Left hindlimb (tissue), 1 donor: ENCODE results near the gene MOV10.
"Not testable (repeated sequence)": the region's sequence is repeated elsewhere in the genome, so short reads cannot be mapped to it uniquely, and the experiment has no call there.

ENCODE experiments used
- DNase-seq: peaks from one replicate; pipeline ENCODE4 v3.0.0-alpha.2; 2018

The MOV10 gene

DNA sequence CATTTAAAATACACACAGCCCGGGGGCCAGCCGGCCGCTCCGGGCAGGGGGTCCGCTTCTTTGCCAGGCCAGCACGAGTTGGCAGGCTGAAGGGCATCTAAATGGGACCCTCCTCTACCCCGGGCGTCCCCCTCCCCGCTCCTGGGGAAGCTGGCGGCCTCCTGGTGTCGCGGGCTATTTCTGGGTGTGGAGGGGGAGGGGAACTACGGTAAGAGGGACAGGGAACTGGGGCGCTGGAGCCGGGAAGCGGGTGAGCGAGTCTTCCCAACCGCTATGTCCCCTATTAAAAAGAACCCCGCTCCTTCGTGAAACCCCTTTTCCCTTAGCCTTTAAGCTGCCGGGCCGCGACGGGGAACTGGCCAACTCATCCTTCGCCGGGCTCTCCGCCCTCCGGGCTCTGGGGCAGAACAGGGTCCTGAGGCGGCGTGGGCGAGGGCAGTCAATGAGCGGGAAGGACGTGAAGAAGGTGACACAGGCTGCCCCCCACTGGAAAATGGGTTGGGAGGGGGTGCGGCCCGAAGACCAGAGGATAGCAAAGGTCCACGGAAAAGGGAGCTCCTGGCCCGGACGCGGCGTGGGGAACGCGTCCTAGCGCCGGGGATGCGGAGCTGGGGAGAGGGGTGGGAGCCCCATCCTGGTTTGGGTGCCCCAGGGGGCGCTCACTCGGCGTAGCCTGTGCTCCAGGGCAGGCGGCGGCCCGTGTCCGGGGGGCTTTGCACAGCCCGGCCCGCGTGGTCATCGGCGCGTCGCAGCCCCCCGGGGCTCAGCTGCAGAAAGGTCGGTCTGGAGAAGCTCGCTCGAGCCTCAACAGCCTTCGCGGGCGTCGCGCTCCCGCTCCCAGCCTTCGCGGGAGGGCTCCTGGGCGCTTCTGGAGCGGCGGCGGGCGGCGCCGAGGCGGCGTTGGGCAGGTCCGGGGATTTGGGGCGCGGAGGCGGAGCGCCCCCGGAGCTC, 40.1 kb downstream of the MOV10 start:
- peak; percentile 55 for DNase-seq

DNA sequence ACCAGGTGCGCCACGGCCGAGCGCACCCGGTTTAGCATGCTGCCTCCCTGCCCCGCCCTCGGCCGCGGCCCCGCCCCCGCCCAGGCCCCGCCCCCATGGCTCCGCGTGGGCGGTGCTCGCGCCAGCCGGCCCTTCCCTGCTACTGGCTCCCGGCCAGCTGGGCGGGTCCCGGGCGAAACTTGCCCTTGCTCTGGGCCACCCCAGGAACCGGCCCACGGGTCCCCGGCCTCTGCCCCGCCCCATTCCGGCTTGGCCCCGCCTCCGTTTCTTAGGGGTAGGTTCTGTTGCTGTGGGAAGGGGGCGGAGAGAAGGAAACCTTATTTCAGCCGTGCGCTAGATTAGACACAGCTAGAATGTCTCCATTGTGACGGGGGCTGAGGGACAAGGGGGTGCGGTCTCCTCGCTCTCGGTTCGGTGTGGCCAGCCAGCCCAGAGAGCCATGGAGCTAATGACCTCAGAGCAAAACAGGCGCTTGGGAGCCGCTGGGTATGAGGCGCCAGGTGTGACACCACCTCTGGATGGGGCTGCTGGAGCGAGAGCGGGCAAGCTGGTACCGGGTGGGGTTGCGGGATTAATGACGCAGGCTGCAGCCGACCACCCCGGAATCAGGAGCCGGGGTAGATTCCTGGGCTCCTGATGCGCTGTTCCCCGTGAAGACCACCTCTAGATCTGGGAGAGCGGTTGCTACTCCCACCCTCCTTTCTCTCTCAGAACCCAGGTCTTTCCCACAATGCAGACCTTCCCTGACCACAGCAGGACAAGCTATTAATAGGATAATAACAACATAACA, 41.0 kb downstream of the MOV10 start, which contains the start of gene PPM1J:
Gene PPM1J, minus strand, starts transcription at position 69 of the 790 bp plus-strand sequence. Its CDS starts 31 bp downstream, at position 38.
- DNase-seq, result peak; percentile 91

DNA sequence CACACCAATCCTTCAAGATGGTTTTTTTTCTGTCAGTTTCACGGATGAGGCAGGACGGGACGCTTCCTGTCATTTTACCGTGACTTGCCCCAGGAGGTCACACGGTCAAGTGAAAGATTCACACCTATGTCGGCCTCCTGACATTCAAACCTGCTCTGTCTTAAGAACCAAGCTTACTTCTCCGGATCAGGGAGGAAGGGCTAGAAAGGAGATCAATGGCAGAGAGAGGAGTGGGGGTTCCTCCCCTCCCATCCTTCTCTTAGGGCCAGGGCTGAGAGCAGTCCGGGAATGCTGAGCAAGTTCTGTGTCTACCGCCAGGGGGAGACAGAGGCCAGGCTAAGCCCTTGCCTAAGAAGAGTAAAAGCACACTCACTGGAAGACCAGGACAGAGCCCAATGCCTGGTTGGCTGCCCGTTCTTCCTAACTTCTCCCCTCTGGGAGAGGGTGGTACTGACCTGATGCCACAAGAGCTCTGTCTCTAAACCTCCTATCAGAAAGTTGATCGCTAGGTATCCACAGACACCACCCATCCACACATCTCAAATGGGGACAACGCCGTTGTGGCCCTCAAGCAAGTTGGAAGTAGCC, 41.8 kb downstream of the MOV10 start:
- DNase-seq, result peak; percentile 89

DNA sequence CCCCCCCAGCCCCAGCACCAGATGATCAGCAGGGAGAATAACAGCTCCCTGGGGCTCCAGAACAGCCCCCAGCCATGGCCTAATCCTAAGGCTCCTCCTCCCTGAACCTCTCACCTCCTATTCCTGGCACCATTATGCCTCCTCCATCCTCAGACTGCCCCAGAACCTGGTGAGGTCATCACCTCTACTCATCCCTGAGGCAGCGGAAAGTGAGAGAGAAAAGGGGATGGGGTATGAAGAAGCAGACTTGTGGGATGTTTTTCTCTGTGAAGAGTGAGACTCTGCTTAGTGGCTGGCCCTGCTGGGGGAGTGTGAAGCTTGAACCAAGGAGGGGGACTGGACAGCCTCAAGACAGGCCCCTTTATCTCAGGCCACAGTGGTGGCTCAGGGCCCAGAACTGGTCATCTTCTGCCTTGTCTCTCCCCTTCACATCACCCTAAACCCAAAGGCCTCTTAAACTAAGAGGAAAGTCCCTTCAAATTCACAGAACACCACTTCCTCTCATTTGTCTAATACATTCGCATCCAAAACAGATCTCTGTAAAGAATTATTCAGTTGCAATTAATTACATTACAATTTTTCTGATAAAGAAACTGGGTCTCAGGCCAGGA, 42.9 kb downstream of the MOV10 start:
- no peak for DNase-seq

DNA sequence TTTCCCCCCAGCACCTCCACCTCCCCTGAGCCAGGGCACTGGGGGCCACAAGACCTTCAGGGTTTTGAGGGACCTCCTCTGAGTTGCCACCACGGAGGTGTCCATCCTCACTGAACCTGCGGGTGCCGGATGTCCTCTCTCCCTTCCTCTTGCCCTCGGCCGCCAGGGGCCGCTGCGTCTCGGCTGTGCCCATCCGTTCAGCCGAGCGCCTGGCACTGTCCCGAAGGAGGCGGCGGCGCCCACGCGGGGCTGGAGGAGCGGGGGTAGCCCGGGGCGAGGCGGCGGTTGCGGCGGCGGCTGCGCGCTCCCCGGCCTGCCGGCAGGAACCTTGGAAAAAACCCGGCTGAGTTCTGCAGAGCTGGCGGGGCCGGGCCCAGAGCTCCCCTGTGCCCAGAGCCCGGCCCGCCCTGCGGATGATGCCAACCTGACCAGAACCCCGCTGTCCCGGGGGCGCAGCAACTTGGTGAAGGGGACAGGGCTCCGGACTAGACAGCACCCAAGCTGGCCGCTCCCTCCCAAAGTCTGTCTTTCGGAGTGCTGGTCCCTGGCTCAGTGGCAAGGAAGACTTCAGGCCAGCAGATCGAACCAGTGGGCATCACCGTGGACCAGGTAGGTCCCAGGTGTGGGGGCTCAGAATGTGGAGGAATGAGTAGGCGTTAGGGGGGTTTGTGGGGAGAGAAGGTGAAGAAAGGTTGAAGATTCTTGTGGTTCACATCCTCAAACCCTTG, 44.4 kb downstream of the MOV10 start:
- DNase-seq, result peak; percentile 77

DNA sequence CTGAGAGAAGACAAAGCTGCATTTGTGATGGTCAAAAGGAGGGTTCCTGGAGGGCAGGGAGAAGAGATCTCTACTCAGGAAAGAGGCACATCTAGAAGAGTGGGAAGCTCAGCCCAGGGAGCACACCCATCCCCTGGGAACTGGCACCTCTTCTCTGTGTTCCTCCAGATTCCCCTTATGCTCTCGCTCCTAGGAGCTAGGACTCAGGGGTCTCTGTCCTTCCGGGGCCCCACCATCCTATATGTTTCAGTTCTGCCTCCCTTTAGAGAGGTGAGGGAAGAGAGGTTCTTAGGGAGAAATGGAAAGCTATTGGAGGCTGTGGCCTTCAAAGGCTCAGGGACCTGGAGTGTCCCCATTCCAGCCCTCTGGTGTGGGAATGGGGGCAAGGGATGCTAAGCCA, 45.2 kb downstream of the MOV10 start:
- no peak for DNase-seq

DNA sequence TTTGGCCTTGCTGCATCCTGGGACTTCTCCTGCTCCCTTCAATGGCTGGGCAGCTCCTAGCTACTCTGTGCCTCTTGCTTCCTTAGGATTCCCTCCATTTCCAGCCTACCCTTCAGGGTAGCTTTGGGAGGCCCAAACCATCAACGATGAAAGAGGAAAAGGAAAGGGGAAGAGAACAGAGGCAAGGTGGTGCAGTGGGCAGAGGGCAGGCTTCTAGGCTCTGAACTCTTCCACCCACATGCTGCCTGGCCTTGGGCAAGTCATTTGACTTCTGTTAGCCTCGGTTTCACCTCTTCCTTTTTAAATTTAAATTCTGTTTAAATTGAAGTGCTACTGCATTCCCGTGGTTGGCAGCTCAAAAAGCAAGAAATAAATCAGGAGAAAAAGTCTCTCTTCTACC, 46.3 kb downstream of the MOV10 start:
- DNase-seq, result no peak

DNA sequence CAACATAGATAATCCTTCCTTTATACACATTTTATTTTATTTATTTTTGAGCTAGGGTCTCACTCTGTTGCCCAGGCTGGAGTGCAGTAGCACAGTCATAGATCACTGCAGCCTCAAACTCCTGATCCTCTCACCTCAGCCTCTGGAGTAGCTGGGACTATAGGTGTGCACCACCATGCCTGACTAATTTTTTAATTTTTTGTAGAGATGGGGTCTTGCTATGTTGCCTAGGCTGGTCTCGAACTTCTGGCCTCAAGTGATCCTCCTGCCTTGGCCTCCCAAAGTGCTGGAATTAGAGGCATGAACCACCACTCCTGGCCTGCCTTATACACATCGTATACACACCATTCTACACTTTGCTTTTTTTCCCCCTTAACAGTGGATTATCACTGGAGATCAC, 46.8 kb downstream of the MOV10 start:
- DNase-seq, result not testable (repeated sequence)

DNA sequence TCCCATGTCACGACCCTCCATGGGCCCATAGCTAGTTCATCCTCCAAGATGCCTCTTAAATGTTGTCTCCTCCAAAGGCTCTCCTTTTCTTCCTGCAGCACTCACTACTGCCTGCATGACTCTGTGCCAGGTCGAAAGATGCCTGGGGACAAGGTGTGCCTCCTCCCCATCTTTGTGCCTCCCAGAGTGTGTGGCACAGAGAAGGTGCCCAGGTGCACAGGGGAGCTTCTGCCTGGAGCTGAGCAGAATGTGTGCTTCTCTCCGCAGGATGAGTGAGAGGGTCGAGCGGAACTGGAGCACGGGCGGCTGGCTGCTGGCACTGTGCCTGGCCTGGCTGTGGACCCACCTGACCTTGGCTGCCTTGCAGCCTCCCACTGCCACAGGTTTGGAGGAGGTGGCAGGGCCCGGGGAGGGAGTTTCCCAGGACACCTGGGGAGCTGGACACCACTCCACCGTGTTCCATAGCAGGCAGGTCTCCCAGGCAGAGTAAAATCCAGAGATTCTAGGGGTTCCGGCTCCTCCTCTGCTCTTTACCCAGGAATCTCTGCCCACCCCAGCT, 47.6 kb downstream of the MOV10 start:
- DNase-seq, result no peak

DNA sequence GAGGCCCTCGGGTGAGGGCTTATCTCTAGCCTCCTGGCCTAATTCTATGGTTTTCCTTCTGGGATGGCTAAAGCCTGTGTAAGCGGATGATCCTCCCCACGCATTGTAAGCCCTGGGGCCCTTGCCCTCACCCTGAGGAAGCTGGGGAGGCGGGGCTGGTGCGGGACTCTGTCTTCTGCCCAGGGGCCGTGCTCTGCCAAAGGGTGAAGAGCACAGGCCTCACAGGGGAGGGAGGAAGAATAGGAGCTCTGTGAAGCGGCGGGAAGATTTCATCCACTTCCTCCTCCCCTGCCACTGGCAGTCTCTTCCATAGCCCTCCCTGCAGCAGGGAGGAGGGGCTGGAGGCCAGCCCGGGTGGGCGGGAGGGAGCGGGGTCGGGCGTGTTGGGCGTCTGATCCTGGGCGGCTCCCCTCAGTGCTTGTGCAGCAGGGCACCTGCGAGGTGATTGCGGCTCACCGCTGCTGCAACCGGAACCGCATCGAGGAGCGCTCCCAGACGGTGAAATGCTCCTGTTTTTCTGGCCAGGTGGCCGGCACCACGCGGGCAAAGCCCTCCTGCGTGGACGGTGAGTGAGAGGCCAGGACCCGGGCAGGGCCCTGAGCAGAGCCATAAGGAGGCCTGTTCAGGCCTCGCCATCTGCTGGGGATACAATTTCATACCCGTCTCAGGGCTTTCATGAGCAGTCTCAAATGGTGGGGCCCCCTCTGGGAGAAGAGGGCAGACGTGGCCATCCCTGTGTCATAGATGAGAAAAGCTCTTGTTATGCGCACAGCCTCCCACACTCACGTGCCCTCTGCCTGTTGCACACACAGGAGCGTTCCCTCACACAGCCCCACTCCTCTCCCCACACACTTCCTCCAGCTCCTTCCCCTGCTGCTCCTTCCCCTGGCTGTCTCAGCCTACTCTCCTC, 48.4 kb downstream of the MOV10 start:
- peak; percentile 72 for DNase-seq

DNA sequence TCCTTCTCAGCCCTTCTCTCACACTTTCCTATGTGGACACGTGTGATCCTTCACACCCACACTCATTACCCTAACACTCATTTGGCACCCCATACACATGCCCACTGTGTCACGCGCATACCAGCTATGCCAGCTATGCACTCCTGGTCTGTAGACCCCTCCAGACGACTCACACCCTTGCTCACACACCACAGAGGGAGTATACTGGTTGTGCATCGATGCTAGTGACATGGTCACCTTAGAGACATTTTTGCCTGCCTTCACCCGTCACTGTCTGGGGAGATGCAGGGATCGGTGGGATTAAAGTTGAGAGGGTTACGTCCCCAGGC, 49.0 kb downstream of the MOV10 start:
- no peak for DNase-seq

DNA sequence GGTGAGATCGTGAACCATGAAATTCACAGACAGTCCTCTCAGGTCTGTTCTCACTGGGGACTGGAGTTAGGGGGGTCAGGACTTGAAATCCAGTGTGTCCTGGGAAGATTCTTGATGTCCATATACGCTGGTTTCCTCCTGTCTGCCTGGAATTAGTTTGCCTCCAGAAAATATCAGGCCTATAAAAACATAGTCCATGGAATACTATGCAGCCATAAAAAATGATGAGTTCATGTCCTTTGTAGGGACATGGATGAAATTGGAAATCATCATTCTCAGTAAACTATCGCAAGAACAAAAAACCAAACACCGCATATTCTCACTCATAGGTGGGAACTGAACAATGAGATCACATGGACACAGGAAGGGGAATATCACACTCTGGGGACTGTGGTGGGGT, 49.8 kb downstream of the MOV10 start:
- DNase-seq, result not testable (repeated sequence)

DNA sequence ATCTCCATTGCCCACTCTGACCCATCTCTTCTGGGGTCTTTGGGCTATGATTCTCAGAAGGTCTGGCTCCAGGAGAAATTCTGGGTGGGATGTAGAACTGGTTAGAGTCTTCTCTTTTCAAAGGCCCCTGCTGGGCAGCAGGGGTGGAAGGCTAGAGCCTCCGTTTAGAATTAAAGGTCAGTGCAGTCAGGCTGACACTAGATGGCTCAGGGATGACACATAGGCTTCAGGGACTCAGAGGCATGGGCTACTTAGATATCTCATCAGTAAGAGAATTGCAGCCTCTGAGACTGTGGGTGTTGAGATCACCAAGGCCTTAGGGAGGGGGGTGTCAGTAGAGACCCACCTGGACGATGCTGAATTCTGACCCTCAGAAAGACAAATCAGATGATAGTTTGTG, 53.3 kb downstream of the MOV10 start:
- DNase-seq, result no peak

DNA sequence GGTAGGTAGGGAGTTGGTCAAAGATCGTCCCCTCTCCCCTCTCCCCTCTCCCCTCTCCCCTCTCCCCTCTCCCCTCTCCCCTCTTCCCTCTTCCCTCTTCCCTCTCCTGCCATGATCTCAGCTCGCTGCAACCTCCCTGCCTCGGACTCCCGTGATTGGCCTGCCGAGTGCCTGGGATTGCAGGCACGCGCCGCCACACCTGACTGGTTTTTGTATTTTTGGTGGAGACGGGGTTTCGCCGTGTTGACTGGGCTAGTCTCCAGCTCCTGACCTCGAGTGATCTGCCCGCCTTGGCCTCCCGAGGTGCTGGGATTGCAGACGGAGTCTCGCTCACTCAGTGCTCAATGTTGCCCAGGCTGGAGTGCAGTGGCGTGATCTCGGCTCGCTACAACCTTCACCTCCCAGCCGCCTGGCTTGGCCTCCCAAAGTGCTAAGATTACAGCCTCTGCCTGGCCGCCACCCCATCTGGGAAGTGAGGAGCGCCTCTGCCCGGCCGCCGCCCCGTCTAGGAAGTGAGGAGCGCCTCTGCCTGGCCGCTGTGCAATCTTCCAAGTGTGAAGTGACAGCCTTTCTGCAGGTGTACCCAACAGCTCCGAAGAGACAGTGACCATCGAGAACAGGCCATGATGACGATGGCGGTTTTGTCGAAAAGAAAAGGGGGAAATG, 54.0 kb downstream of the MOV10 start:
- not testable (repeated sequence) for DNase-seq

DNA sequence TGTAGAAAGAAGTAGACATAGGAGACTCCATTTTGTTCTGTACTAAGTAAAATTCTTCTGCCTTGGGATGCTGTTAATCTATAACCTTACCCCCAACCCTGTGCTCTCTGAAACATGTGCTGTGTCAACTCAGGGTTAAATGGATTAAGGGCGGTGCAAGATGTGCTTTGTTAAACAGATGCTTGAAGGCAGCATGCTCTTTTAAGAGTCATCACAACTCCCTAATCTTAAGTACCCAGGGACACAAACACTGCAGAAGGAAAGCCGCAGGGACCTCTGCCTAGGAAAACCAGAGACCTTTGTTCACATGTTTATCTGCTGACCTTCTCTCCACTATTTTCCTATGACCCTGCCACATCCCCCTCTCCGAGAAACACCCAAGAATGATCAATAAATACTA, 54.6 kb downstream of the MOV10 start:
- DNase-seq, result not testable (repeated sequence)

DNA sequence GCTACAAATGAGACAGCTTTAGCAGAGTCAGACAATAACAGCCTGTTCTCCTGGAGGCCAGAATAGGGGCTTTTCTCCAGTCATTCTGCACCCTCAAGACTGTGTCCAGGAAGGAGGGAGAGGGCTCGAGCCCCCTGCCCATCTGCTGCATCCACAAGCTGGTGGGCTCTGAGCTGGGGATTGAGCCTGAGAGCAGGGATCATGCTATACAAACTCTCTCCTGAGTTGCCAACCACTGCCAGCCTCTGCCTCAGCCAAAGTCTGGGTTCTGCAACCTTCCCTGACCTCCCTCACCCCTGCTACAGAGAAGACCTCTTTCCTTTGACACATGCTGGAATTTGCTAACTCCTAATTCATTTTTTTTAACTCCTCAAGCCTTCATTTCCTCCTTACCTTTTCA, 55.5 kb downstream of the MOV10 start:
- no peak for DNase-seq

DNA sequence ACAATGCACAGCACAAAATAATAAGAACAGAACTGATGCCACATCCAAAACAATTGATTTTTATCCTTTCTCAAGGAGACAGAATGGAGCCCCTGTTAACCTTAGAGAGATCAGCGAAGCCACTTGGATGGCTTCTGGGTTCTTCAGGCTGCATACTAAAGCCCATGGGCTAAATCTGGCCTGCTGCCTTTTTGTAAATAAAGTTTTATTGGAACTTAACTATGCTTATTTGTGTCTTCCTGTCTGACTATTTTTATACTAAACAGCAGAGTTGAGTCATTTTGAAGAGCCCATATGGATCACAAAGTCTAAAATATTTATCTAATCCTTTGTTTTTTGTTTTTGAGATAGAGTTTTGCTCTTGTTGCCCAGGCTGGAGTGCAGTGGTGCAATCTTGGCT, 57.0 kb downstream of the MOV10 start:
- no peak for DNase-seq

DNA sequence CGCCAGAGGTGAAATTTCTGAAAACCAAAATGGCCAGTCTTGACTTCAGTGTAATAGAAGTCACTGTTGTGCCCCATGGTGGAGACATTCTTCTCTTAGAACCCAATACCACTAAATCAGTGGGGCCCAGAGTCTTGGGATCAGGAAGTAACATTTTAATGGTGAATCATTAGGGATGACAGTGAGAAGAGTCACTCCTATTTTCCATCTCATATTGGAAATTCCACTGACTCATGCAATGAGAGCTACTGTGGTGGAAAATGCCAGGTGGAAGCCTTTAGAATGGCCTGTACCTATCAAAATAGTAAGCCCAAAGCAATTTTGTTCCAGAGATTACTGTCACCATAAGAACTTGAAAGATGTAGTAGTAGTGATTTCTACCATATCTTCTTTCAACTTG, 61.3 kb downstream of the MOV10 start:
- DNase-seq, result no peak

DNA sequence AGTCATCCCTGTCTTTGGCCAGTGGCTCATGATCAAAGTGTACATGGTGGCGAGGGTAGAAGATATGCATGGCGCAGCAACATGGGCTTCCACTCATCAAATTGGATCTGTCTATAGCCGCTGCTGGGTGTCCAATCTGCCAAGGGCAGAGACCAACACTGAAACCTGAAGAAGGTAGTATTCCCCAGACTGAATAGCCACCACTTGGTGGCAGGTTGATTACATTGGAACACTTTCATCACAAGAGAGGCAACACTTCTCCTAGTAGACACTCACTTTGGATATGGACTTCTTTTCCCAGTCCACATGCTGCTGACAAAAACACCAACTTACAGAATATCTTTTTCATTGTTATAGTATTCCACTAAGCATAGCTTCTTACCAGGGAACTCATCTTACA, 63.1 kb downstream of the MOV10 start:
- no peak for DNase-seq
